ENCODE results near the gene GAB3. TPM values are rescaled to one million over a fixed set of nuclear protein-coding genes. Genes with fewer than 3 reads are reported as not detected.
A peak's percentile ranks its signal among the peaks of the same experiment; 100 is the strongest.

The GAB3 gene
- total RNA-seq, 6 experiments from 2014 or later: 0.64 to 1.7 (median 1.1) TPM

DNA sequence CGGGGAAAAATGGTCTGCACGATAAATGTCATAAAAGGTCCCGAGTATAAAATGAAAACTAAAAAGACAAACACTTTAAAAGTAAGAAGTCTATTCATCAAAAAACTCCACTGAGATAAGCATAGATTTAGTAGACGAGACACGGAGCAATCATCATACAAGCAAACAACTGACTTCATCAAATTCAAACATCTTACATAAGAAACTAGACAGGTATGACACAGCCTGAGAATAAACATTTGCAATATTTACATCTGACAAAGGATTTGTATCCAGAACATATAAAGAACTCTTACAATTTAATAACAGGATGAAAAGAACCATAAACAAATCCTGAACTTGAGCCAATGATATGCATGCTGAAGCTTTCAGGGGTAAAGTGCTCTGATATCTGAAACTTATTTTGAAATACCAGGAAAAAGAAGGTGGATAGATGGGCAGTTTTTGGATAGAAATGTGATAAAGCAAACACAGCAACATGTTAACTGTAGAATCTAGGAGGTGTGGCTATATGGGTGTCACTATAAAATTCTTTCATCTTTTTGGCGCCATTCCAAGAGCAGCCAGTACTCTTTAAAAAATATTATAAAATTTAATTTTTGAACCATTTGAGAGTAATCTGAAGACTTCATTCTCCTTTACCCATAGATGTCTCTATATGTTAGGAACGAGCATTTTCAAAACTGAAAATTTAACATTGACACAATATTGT, 42.4 kb upstream of the GAB3 start:
- 50% methylated on average over 7 of the region's 7 CpGs for WGBS (ENCODE audit: insufficient coverage, low coverage, low lambda C conversion rate, missing lambda C conversion rate)
- H3K27me3 ChIP-seq: no peaks in the 10 kb centered on the region
- DNase-seq (no peak), ATAC-seq (peak; percentile 17 to 62 (median 42))
- H3K4me3 ChIP-seq: no peak overlapping the region
- intact Hi-C loops (cut with DNase I): no loop called here
- H3K4me1 ChIP-seq: peaks cover 0 to 17% (median 0%) of the 10 kb centered on the region in 4 donors
- no peak overlapping the region for H3K27ac ChIP-seq
- TF ChIP-seq, protein P1, sequence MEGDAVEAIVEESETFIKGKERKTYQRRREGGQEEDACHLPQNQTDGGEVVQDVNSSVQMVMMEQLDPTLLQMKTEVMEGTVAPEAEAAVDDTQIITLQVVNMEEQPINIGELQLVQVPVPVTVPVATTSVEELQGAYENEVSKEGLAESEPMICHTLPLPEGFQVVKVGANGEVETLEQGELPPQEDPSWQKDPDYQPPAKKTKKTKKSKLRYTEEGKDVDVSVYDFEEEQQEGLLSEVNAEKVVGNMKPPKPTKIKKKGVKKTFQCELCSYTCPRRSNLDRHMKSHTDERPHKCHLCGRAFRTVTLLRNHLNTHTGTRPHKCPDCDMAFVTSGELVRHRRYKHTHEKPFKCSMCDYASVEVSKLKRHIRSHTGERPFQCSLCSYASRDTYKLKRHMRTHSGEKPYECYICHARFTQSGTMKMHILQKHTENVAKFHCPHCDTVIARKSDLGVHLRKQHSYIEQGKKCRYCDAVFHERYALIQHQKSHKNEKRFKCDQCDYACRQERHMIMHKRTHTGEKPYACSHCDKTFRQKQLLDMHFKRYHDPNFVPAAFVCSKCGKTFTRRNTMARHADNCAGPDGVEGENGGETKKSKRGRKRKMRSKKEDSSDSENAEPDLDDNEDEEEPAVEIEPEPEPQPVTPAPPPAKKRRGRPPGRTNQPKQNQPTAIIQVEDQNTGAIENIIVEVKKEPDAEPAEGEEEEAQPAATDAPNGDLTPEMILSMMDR (IDR thresholded peaks at IDR 0.05): no peak
- no peak for TF ChIP-seq POLR2A (IDR thresholded peaks at IDR 0.05)
- H3K9me3 ChIP-seq: no peaks in the 10 kb centered on the region
- H3K36me3 ChIP-seq: no peaks in the 10 kb centered on the region

DNA sequence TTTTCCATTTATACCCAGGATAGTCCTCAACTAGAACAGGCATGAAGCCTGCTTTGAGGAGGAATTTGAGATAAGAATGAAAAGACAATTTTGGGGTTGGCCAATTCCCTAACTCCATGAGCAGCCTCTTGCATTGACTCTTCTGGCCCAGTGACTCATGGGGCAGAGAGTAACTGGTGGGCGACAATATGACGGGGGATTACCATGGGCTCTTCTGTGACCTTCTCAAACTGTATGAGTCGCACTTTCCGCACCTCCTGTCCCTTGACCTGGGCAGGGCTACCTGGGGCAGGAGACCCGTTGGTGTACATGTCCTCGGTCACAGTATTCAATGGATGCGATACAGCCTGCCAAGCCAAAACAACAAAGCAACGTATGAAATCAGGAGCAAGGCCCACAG, 41.1 kb upstream of the GAB3 start:
- ATAC-seq (peak in 1 of 4 donors; percentile 63), DNase-seq (peak in 1 of 3 donors; percentile 27)
- intact Hi-C loops (cut with DNase I): no loop called here
- no peak overlapping the region for H3K4me3 ChIP-seq
- H3K36me3 ChIP-seq: no peaks in the 10 kb centered on the region
- TF ChIP-seq, protein P1 (IDR thresholded peaks at IDR 0.05): no peak
- no peak for TF ChIP-seq POLR2A (IDR thresholded peaks at IDR 0.05)
- H3K9me3 ChIP-seq: no peaks in the 10 kb centered on the region
- peak overlapping the region in 1 of 3 donors; percentile 19 for H3K27ac ChIP-seq
- peaks cover 0 to 17% (median 0%) of the 10 kb centered on the region in 4 donors for H3K4me1 ChIP-seq
- 58% methylated on average over 8 of the region's 8 CpGs for WGBS (ENCODE audit: insufficient coverage, low coverage, low lambda C conversion rate, missing lambda C conversion rate)
- no peaks in the 10 kb centered on the region for H3K27me3 ChIP-seq

DNA sequence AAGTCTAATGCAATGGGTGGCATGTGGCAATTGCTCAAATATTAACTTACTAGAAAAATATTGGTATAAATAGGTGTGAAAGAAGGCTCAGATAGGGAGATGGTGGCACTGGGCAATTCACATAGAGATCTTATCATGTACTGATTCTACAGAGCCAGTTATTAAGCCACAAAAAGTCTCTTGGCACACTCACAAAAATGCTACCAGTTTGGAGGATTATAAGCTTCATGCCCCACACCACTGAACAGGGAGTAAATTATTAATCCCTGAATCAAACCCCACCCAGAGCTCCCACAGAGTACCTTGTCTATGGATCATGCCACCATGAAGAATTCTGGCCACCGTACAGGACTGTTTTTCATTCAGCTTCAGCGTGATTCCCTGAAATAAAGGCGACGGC, 40.6 kb upstream of the GAB3 start:
- intact Hi-C loops (cut with DNase I): no loop called here
- TF ChIP-seq, protein P1 (IDR thresholded peaks at IDR 0.05): no peak
- TF ChIP-seq POLR2A (IDR thresholded peaks at IDR 0.05): no peak
- H3K4me3 ChIP-seq: no peak overlapping the region
- peak; percentile 64 to 84 (median 74) for ATAC-seq
- peaks cover 0 to 17% (median 0%) of the 10 kb centered on the region in 4 donors for H3K4me1 ChIP-seq
- 54% methylated on average over 4 of the region's 4 CpGs for WGBS (ENCODE audit: insufficient coverage, low coverage, low lambda C conversion rate, missing lambda C conversion rate)
- H3K36me3 ChIP-seq: no peaks in the 10 kb centered on the region
- no peaks in the 10 kb centered on the region for H3K27me3 ChIP-seq
- no peaks in the 10 kb centered on the region for H3K9me3 ChIP-seq
- H3K27ac ChIP-seq: peak overlapping the region in 1 of 3 donors; percentile 37
- DNase-seq: no peak

DNA sequence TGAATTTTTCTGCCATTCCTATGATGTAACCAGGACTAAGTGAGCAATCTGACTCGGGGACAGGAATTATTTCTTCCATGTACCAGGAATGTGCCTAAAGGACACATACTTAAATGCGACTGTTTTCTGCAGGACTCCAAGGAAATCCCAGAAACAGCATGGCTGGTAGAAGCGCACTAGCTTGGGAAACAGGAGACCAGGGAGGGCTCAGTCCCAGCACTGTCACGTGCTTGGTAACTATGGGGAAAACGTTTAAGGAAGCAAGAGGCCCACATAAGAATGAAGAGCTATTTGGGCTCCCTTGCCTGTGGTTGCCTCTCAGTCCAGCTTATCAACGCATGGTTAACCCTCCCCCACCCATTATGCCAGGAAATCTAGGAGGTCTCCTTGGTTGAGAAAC, 34.8 kb upstream of the GAB3 start:
- 28% methylated on average over 5 of the region's 6 CpGs for WGBS (ENCODE audit: insufficient coverage, low coverage, low lambda C conversion rate, missing lambda C conversion rate)
- TF ChIP-seq, protein P1 (IDR thresholded peaks at IDR 0.05): no peak
- TF ChIP-seq POLR2A (IDR thresholded peaks at IDR 0.05): no peak
- no peak overlapping the region for H3K27ac ChIP-seq
- H3K27me3 ChIP-seq: no peaks in the 10 kb centered on the region
- H3K36me3 ChIP-seq: no peaks in the 10 kb centered on the region
- DNase-seq (no peak), ATAC-seq (peak in 1 of 4 donors; percentile 14)
- intact Hi-C loops (cut with DNase I): no loop called here
- peaks cover 0 to 2% (median 0%) of the 10 kb centered on the region in 4 donors for H3K4me1 ChIP-seq
- no peaks in the 10 kb centered on the region for H3K9me3 ChIP-seq
- H3K4me3 ChIP-seq: no peak overlapping the region

Data from right lobe of liver (tissue), 6 donors.